Natural killer cell (primary cell): ENCODE measurements around the gene FAM3D. TPM values are rescaled to one million over a fixed set of nuclear protein-coding genes. Genes with fewer than 3 reads are reported as not detected.

ENCODE experiments used
- ATAC-seq, 3 donors: fragments of 150-1000 bp in 2 of 3; fragments of 200-7000 bp in 1 of 3; cut with Tn5 transposase; 1 replicate in 1 of 3; 2 replicates in 2 of 3; pipeline ENCODE4 v1.10.0; 2021; ENCODE audit warnings: mild to moderate bottlenecking in 2 of 3, moderate library complexity in 2 of 3
- DNase-seq, 2 donors: peaks; one replicate each; pipeline versions ENCODE4 v3.0.0 to v3.0.0-alpha.2; 2013 to 2021; ENCODE audit warnings: mixed read lengths in 1 of 2
- H3K27ac ChIP-seq: one replicate; pipeline ENCODE4 v1.5.1; 2013; ENCODE audit warnings: mild to moderate bottlenecking, low read length
- H3K27me3 ChIP-seq: one replicate; pipeline ENCODE4 v1.6.1; 2013; ENCODE audit warnings: low read length; ENCODE audit not compliant: control insufficient read depth, insufficient read depth
- H3K36me3 ChIP-seq: one replicate; pipeline ENCODE4 v1.6.1; 2013; ENCODE audit warnings: low read length; ENCODE audit not compliant: control insufficient read depth, insufficient read depth
- H3K4me1 ChIP-seq: one replicate; pipeline ENCODE4 v1.6.1; 2013; ENCODE audit warnings: low read length; ENCODE audit not compliant: control insufficient read depth, insufficient read depth
- H3K4me3 ChIP-seq: one replicate; pipeline ENCODE4 v1.5.1; 2013; ENCODE audit warnings: low read length
- H3K9me3 ChIP-seq: one replicate; pipeline ENCODE4 v1.6.1; 2013; ENCODE audit warnings: low read length; ENCODE audit not compliant: control insufficient read depth, insufficient read depth
- H3K27ac Mint-ChIP-seq, 2 donors: one replicate each; pipeline ENCODE4 v1.8.0; 2022; ENCODE audit warnings: mild to moderate bottlenecking in 2 of 2, mixed read lengths in 2 of 2, moderate library complexity in 1 of 2
- H3K27me3 Mint-ChIP-seq, 2 donors: one replicate each; pipeline ENCODE4 v1.8.0; 2022; ENCODE audit warnings: low read depth in 2 of 2, mixed read lengths in 2 of 2
- H3K36me3 Mint-ChIP-seq: one replicate; pipeline ENCODE4 v1.8.0; 2022; ENCODE audit warnings: mixed read lengths
- H3K4me1 Mint-ChIP-seq, 2 donors: one replicate each; pipeline ENCODE4 v1.8.0; 2022; ENCODE audit warnings: mixed read lengths in 2 of 2
- H3K4me3 Mint-ChIP-seq: one replicate; pipeline ENCODE4 v1.8.0; 2022; ENCODE audit warnings: mild to moderate bottlenecking, moderate library complexity, mixed read lengths
- H3K9me3 Mint-ChIP-seq, 2 donors: one replicate each; pipeline ENCODE4 v1.8.0; 2022; ENCODE audit warnings: mixed read lengths in 2 of 2
- CTCF ChIP-seq: fragments of 200-600 bp; IDR thresholded peaks from one replicate; pipeline ENCODE4 v1.8.0; 2022; ENCODE audit warnings: antibody characterized with exemption
- WGBS: methylation state at CpG from one replicate; pipeline ENCODE4 v1.1.7; 2013; ENCODE audit warnings: missing lambda C conversion rate; ENCODE audit not compliant: insufficient coverage; 5-methylcytosine and 5-hydroxymethylcytosine counted together
- intact Hi-C: fragments of 100-400 bp; cut with micrococcal nuclease; formaldehyde crosslinking; loops from one replicate; pipeline ENCODE4 v1.14.2; 2022
- total RNA-seq, 4 donors: library from RNA; stranded (reverse); fragments of 120-200 nt in 1 of 4; gene quantifications; one replicate each; pipeline versions ENCODE4 v1.2.3 to v1.2.4, GENCODE V29; 2013 to 2022

Gene FAM3D
- total RNA-seq, 3 donors from 2014 or later (not counting 1 experiment from before 2014, with no cell fraction given), result not detected

- no peak overlapping the region for H3K4me3 ChIP-seq
- H3K27ac ChIP-seq, result no peak overlapping the region
- WGBS, result 56% methylated on average over 6 of the region's 6 CpGs
- no peaks in the 10 kb centered on the region for H3K9me3 ChIP-seq
- H3K36me3 ChIP-seq, result no peaks in the 10 kb centered on the region
- H3K27me3 Mint-ChIP-seq, result peaks cover 21 to 23% of the 10 kb centered on the region in 2 donors
- no peaks in the 10 kb centered on the region for H3K9me3 Mint-ChIP-seq
- no peaks in the 10 kb centered on the region for H3K36me3 Mint-ChIP-seq
- no peaks in the 10 kb centered on the region for H3K4me1 ChIP-seq
- H3K27ac Mint-ChIP-seq, result no peak overlapping the region
- no peak for TF ChIP-seq CTCF
- no peak overlapping the region for H3K4me3 Mint-ChIP-seq
- no peak for ATAC-seq
- no peak for DNase-seq
- peaks cover 10% of the 10 kb centered on the region for H3K27me3 ChIP-seq
- intact Hi-C loops, result no loop called here
- H3K4me1 Mint-ChIP-seq, result no peaks in the 10 kb centered on the region
Measured at GRCh38 chr3:58591517-58592510, 74.8 kb downstream of the FAM3D start.

GRCh38 chr3:58588030-58588614 lies 78.5 kb downstream of the FAM3D start:
- peaks cover 48 to 50% of the 10 kb centered on the region in 2 donors for H3K27me3 Mint-ChIP-seq

GRCh38 chr3:58586776-58587192 lies 79.8 kb downstream of the FAM3D start:
- Histone ChIP-seq H3K9me3 (no peaks in the 10 kb centered on the region), H3K4me3 (no peak overlapping the region), H3K27ac (no peak overlapping the region), H3K36me3 (no peaks in the 10 kb centered on the region), H3K27me3 (peaks cover 20% of the 10 kb centered on the region), H3K4me1 (peaks cover 11% of the 10 kb centered on the region)
- H3K36me3 Mint-ChIP-seq, result no peaks in the 10 kb centered on the region
- no peak for DNase-seq
- H3K4me3 Mint-ChIP-seq, result no peak overlapping the region
- no peak for TF ChIP-seq CTCF
- intact Hi-C loops, result no loop called here
- no peak overlapping the region for H3K27ac Mint-ChIP-seq
- H3K9me3 Mint-ChIP-seq, result no peaks in the 10 kb centered on the region
- ATAC-seq, result no peak
- H3K27me3 Mint-ChIP-seq, result peaks cover 48 to 50% of the 10 kb centered on the region in 2 donors
- peaks cover 22 to 25% of the 10 kb centered on the region in 2 donors for H3K4me1 Mint-ChIP-seq
- 12% methylated on average over 44 of the region's 44 CpGs for WGBS

More at GRCh38 chr3:58588030-58588614, 78.5 kb downstream of the FAM3D start:
- Histone ChIP-seq H3K4me1 (peaks cover 11% of the 10 kb centered on the region), H3K9me3 (no peaks in the 10 kb centered on the region), H3K36me3 (no peaks in the 10 kb centered on the region), H3K27ac (no peak overlapping the region), H3K4me3 (no peak overlapping the region), H3K27me3 (peaks cover 20% of the 10 kb centered on the region)
- DNase-seq, result no peak
- H3K9me3 Mint-ChIP-seq, result no peaks in the 10 kb centered on the region
- peaks cover 22 to 25% of the 10 kb centered on the region in 2 donors for H3K4me1 Mint-ChIP-seq
- TF ChIP-seq CTCF, result no peak
- no peak overlapping the region for H3K27ac Mint-ChIP-seq
- intact Hi-C loops, result no loop called here
- H3K36me3 Mint-ChIP-seq, result no peaks in the 10 kb centered on the region
- no peak overlapping the region for H3K4me3 Mint-ChIP-seq
- 52% methylated on average over 3 of the region's 3 CpGs for WGBS
- no peak for ATAC-seq
